Common myeloid progenitor, CD34-positive (primary cell): ENCODE results near the gene STPG1.

ENCODE experiments used
- CTCF ChIA-PET: fragments of 350-600 bp; sonication (Branson Sonifier 250); formaldehyde crosslinking; loops from one replicate; lab custom pipeline; 2021; ENCODE audit warnings: antibody characterized with exemption; lab: Charles Lee
- POLR2A ChIA-PET: fragments of 350-600 bp; sonication (Branson Sonifier 250); formaldehyde crosslinking; loops from one replicate; lab custom pipeline; 2021; ENCODE audit warnings: antibody characterized with exemption; lab: Charles Lee
- DNase-seq, 3 donors: peaks; one replicate each; pipeline versions ENCODE4 v3.0.0 to v3.0.0-alpha.2; 2013
- H3K27ac ChIP-seq, 2 experiments: 1 replicate in 1 of 2; 2 replicates in 1 of 2; pipeline ENCODE4 v1.7.0; 2013; ENCODE audit warnings: inconsistent platforms in 2 of 2, low read length in 2 of 2, mild to moderate bottlenecking in 2 of 2, low read depth in 1 of 2, moderate library complexity in 1 of 2; ENCODE audit not compliant: severe bottlenecking in 2 of 2, insufficient read depth in 1 of 2, poor library complexity in 1 of 2
- H3K27me3 ChIP-seq, 5 experiments: replicated peaks in 2 of 5; 1 replicate in 3 of 5; 2 replicates in 2 of 5; pipeline versions ENCODE4 v1.6.1 to v1.7.0; 2013; ENCODE audit warnings: low read length in 4 of 5, mild to moderate bottlenecking in 2 of 5, moderate library complexity in 2 of 5, inconsistent platforms in 1 of 5; ENCODE audit not compliant: insufficient read depth in 5 of 5, control insufficient read depth in 4 of 5
- H3K36me3 ChIP-seq, 4 experiments: 1 replicate in 2 of 4; 2 replicates in 2 of 4; pipeline versions ENCODE4 v1.6.1 to v1.7.0; 2013; ENCODE audit warnings: low read length in 3 of 4, control low read depth in 1 of 4, mild to moderate bottlenecking in 1 of 4; ENCODE audit not compliant: control insufficient read depth in 4 of 4, insufficient read depth in 4 of 4
- H3K4me1 ChIP-seq, 4 experiments: 1 replicate in 3 of 4; 2 replicates in 1 of 4; pipeline versions ENCODE4 v1.6.1 to v1.7.1; 2013; ENCODE audit warnings: low read length in 3 of 4, mild to moderate bottlenecking in 3 of 4, control low read depth in 1 of 4, inconsistent platforms in 1 of 4, moderate library complexity in 1 of 4; ENCODE audit not compliant: control insufficient read depth in 4 of 4, insufficient read depth in 4 of 4; ENCODE audit errors: control extremely low read depth in 1 of 4
- H3K4me3 ChIP-seq, 7 experiments: 1 replicate in 4 of 7; 2 replicates in 3 of 7; pipeline versions ENCODE4 v1.5.1 to v1.7.0; 2013; ENCODE audit warnings: mild to moderate bottlenecking in 7 of 7, low read length in 6 of 7, moderate library complexity in 6 of 7, inconsistent platforms in 2 of 7, low read depth in 2 of 7, control low read depth in 1 of 7; ENCODE audit not compliant: insufficient read depth in 4 of 7, control insufficient read depth in 1 of 7; ENCODE audit errors: extremely low read depth in 1 of 7
- H3K9me3 ChIP-seq, 5 experiments: 1 replicate in 4 of 5; 2 replicates in 1 of 5; pipeline versions ENCODE4 v1.6.1 to v1.7.1; 2013; ENCODE audit warnings: low read length in 4 of 5, mild to moderate bottlenecking in 2 of 5, inconsistent platforms in 1 of 5, low read depth in 1 of 5, moderate library complexity in 1 of 5; ENCODE audit not compliant: control insufficient read depth in 4 of 5, insufficient read depth in 2 of 5; ENCODE audit errors: control extremely low read depth in 1 of 5
- WGBS: methylation state at CpG from one replicate; pipeline ENCODE4 v1.1.5; 2013; ENCODE audit not compliant: insufficient coverage; 5-methylcytosine and 5-hydroxymethylcytosine counted together

STPG1 gene

DNA sequence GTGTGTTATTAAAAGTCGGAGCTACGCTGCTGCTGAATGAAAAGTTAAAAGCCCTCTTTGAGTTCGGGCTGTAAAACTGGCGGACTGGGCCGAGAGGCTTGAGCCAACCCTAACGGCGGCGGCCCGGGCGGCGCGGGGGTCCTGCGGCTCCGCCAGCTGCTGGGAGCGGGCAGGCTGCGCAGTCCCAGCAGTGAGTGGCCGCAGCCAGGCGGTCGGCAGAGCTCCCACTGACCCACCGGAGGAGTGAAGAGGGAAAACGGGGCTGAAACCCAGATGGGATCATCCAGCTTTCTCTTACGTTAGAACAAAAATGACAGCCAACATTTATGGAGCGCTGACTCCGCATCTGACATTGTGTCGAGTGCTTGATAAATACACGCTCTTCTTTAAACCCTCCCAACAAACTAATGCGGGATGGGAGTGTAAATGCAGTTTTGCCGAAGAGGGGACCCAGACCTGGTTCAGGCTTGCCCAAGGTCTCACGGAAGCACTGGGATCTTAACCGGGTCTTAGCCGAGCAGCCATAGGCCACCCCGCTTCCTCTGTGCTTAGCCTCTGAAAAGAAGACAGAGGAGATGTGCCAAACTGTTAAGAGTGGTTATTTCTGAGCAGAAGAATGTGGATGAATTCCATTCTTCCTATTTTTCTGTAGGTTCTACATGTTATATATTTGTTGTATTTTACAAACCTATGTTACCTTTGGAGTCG lies 91.0 kb downstream of the STPG1 start:
- POLR2A ChIA-PET, result no interaction called here
- CTCF ChIA-PET, result interaction anchor here (1.1 to 4.4 kb wide), 3 partner anchors 48 to 124 kb away, joined by 3 to 20 read pairs (median 4); no protein-coding TSS in a partner anchor
- peak overlapping the region; percentile 8 to 71 (median 56) for H3K4me3 ChIP-seq
- WGBS, result 4% methylated on average over 22 of the region's 33 CpGs
- no peaks in the 10 kb centered on the region for H3K9me3 ChIP-seq
- no peak overlapping the region for H3K27ac ChIP-seq
- H3K36me3 ChIP-seq, result no peaks in the 10 kb centered on the region
- peaks cover 12 to 49% (median 36%) of the 10 kb centered on the region in 4 experiments for H3K4me1 ChIP-seq
- DNase-seq, result peak in 2 of 3 donors; percentile 26 to 35
- H3K27me3 ChIP-seq, result peaks cover 6 to 90% (median 39%) of the 10 kb centered on the region in 5 experiments

- Histone ChIP-seq H3K4me1 (peaks cover 12 to 49% (median 36%) of the 10 kb centered on the region in 4 experiments), H3K27me3 (peaks cover 6 to 90% (median 40%) of the 10 kb centered on the region in 5 experiments), H3K9me3 (no peaks in the 10 kb centered on the region), H3K36me3 (no peaks in the 10 kb centered on the region), H3K27ac (no peak overlapping the region), H3K4me3 (peak overlapping the region; percentile 18 to 71 (median 56))
- DNase-seq, result peak; percentile 80 to 94 (median 93)
- CTCF ChIA-PET, result interaction anchor here (0.6 to 4.4 kb wide), 6 partner anchors 9 to 123 kb away, joined by 3 to 20 read pairs (median 4); no protein-coding TSS in a partner anchor
- WGBS, result 3% methylated on average over 53 of the region's 72 CpGs
- POLR2A ChIA-PET, result no interaction called here
Measured at GRCh38 chr1:24321697-24322469, 91.7 kb downstream of the STPG1 start.

DNA sequence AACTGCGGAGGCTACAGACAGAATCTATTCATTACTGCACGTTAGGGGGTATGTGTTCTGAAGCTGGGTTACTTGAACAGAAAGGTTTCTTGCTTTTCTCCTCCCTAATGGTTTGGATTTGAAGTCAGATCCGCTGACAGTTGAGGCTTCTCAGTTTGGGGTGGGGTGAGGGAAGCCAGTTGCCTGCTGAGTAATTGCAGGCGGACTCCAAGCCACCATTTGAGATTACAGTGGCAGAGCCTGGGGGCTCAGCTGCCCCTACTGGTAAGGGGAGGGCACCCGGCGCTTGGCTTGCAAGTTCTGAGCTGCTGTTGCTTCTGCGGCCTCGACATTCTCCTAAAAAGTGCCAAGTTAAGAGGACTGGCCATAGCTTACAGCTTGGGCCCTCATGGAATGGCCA lies 92.5 kb downstream of the STPG1 start:
- H3K4me3 ChIP-seq, result peak overlapping the region in 5 of 7 experiments; percentile 39 to 71 (median 61)
- peaks cover 12 to 49% (median 36%) of the 10 kb centered on the region in 4 experiments for H3K4me1 ChIP-seq
- DNase-seq, result peak in 2 of 3 donors; percentile 40 to 59
- ChIA-PET CTCF (interaction anchor here (0.6 to 4.4 kb wide), 6 partner anchors 10 to 122 kb away, joined by 3 to 20 read pairs (median 4); no protein-coding TSS in a partner anchor), POLR2A (no interaction called here)
- H3K27ac ChIP-seq, result no peak overlapping the region
- no peaks in the 10 kb centered on the region for H3K36me3 ChIP-seq
- H3K27me3 ChIP-seq, result peaks cover 6 to 84% (median 37%) of the 10 kb centered on the region in 5 experiments
- WGBS, result 80% methylated on average over 8 of the region's 8 CpGs
- H3K9me3 ChIP-seq, result no peaks in the 10 kb centered on the region

- H3K4me1 ChIP-seq, result peaks cover 12 to 45% (median 36%) of the 10 kb centered on the region in 4 experiments
- DNase-seq, result no peak
- H3K27me3 ChIP-seq, result peaks cover 6 to 76% (median 34%) of the 10 kb centered on the region in 5 experiments
- H3K27ac ChIP-seq, result no peak overlapping the region
- WGBS, result 82% methylated on average over 1 of the region's 1 CpG
- CTCF ChIA-PET, result interaction anchor here (1.2 to 4.4 kb wide), 5 partner anchors 10 to 122 kb away, joined by 4 to 20 read pairs (median 4); no protein-coding TSS in a partner anchor
- no peaks in the 10 kb centered on the region for H3K36me3 ChIP-seq
- H3K9me3 ChIP-seq, result no peaks in the 10 kb centered on the region
- H3K4me3 ChIP-seq, result no peak overlapping the region
- POLR2A ChIA-PET, result no interaction called here
Measured at GRCh38 chr1:24319962-24320361, 93.6 kb downstream of the STPG1 start.

DNA sequence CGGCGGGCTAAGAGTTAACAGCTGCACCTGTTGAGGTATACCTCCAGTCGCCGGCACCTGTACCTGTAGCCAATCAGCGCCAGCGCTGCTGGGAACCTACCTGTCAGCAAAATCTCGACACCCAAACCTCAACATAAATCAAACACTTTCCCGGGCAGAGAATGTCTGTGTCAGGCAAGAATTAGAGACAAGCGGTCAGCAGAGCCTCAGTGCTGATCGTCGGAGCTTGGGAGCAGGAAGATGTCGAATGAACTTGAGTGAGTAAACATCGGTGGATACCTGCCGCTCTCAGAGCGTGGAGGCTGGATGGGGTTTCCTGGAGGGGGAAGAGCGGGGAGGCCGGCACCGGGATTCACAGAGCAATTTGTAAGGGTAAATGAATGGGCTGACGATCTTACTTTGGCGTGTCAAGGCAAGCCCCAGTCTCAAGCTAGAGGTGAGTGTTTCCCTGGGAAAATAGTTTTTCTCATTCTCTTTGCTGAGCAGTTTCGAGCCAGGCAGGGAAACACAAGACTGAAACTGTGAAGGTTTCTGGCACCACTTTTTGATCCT lies 94.2 kb downstream of the STPG1 start, which contains the start of gene GRHL3:
Gene GRHL3, plus strand, starts transcription at position 46 of the 552 bp plus-strand sequence. Its CDS starts 195 bp downstream, at position 241.
- POLR2A ChIA-PET, result no interaction called here
- peaks cover 12 to 45% (median 36%) of the 10 kb centered on the region in 4 experiments for H3K4me1 ChIP-seq
- DNase-seq, result peak in 1 of 3 donors; percentile 15

GRCh38 chr1:24318615-24319311 lies 94.8 kb downstream of the STPG1 start:
- Histone ChIP-seq H3K27ac (no peak overlapping the region), H3K36me3 (no peaks in the 10 kb centered on the region), H3K4me3 (peak overlapping the region in 1 of 7 experiments; percentile 26), H3K9me3 (no peaks in the 10 kb centered on the region), H3K27me3 (peaks cover 6 to 65% (median 30%) of the 10 kb centered on the region in 5 experiments), H3K4me1 (peaks cover 12 to 45% (median 36%) of the 10 kb centered on the region in 4 experiments)
- no CpG with 5 or more reads among the region's 5 CpGs for WGBS
- CTCF ChIA-PET, result interaction anchor here (0.9 to 4.4 kb wide), 2 partner anchors 12 to 73 kb away, joined by 3 to 20 read pairs; no protein-coding TSS in a partner anchor
- POLR2A ChIA-PET, result no interaction called here
- peak in 2 of 3 donors; percentile 28 to 48 for DNase-seq

More for the DNA sequence above, 94.2 kb downstream of the STPG1 start, which contains the start of gene GRHL3:
- Histone ChIP-seq H3K4me3 (peak within 1 kb of the TSS in 1 of 7 experiments; percentile 26), H3K27ac (no peak within 1 kb of the TSS), H3K36me3 (no peaks in the 10 kb centered on the region), H3K27me3 (peaks cover 6 to 71% (median 32%) of the 10 kb centered on the region in 5 experiments), H3K9me3 (no peaks in the 10 kb centered on the region)
- WGBS, result 10% methylated on average over 13 of the region's 21 CpGs
- CTCF ChIA-PET, result interaction anchor here (1.2 to 4.4 kb wide), 3 partner anchors 11 to 121 kb away, joined by 4 to 20 read pairs (median 4); no protein-coding TSS in a partner anchor
